Loucy (cell line): ENCODE measurements around the gene WNK2.

Source experiments
- H2AFZ ChIP-seq: fragments of 200-600 bp; sonication (generic); 2 replicates; pipeline ENCODE4 v1.6.0; 2016; ENCODE audit warnings: antibody characterized with exemption, mild to moderate bottlenecking, low read length, moderate library complexity
- H3F3A ChIP-seq: fragments of 200-600 bp; 2 replicates; pipeline ENCODE4 v1.6.0; 2016; ENCODE audit warnings: antibody characterized with exemption, low read depth, mild to moderate bottlenecking
- H3K27me3 ChIP-seq: fragments of 200-600 bp; sonication (generic); 2 replicates; pipeline ENCODE4 v1.6.1; 2014; ENCODE audit warnings: low read length, mild to moderate bottlenecking; ENCODE audit not compliant: insufficient read depth, poor library complexity, severe bottlenecking
- H3K36me3 ChIP-seq: fragments of 200-600 bp; sonication (generic); 2 replicates; pipeline ENCODE4 v1.6.1; 2016; ENCODE audit warnings: low read length; ENCODE audit not compliant: insufficient read depth
- H3K4me1 ChIP-seq: fragments of 200-600 bp; sonication (generic); 2 replicates; pipeline ENCODE4 v1.5.1; 2014; ENCODE audit warnings: low read length, mild to moderate bottlenecking; ENCODE audit not compliant: insufficient read depth, poor library complexity, severe bottlenecking
- H3K4me2 ChIP-seq: fragments of 200-600 bp; sonication (generic); 2 replicates; pipeline ENCODE4 v1.6.0; 2014; ENCODE audit warnings: antibody characterized with exemption, low read length, low read depth, mild to moderate bottlenecking; ENCODE audit not compliant: poor library complexity, severe bottlenecking
- H3K4me3 ChIP-seq: fragments of 200-600 bp; sonication (generic); 2 replicates; pipeline ENCODE4 v1.5.1; 2014; ENCODE audit warnings: low read length, mild to moderate bottlenecking, mixed read lengths; ENCODE audit not compliant: poor library complexity, severe bottlenecking
- H3K79me2 ChIP-seq: fragments of 200-600 bp; sonication (generic); 2 replicates; pipeline ENCODE4 v1.6.1; 2014; ENCODE audit warnings: low read length; ENCODE audit not compliant: insufficient read depth
- H3K9ac ChIP-seq: fragments of 200-600 bp; sonication (generic); 2 replicates; pipeline ENCODE4 v1.6.0; 2014; ENCODE audit warnings: mild to moderate bottlenecking, low read depth, low read length, moderate library complexity; ENCODE audit not compliant: poor library complexity, severe bottlenecking
- H3K9me2 ChIP-seq: fragments of 200-600 bp; sonication (generic); replicated peaks from 2 replicates; pipeline ENCODE4 v1.6.1; 2016; ENCODE audit warnings: low read depth, low read length, mixed read lengths
- H3K9me3 ChIP-seq: fragments of 200-600 bp; sonication (generic); 2 replicates; pipeline ENCODE4 v1.6.1; 2014; ENCODE audit warnings: mild to moderate bottlenecking, antibody characterized with exemption, low read length, low read depth; ENCODE audit not compliant: insufficient read depth
- H4K20me1 ChIP-seq: fragments of 200-600 bp; sonication (generic); 2 replicates; pipeline ENCODE4 v1.6.0; 2014; ENCODE audit warnings: antibody characterized with exemption, low read length, mild to moderate bottlenecking; ENCODE audit not compliant: insufficient read depth, poor library complexity, severe bottlenecking
- EZH2phosphoT487 ChIP-seq: fragments of 200-600 bp; IDR thresholded peaks from 2 replicates; pipeline ENCODE4 v1.6.1; 2018; ENCODE audit warnings: antibody characterized with exemption, mild to moderate bottlenecking, moderate library complexity, borderline replicate concordance
- TF ChIP-seq, protein P1 (sequence below): fragments of 200-600 bp; sonication (generic); conservative IDR thresholded peaks from 2 replicates; pipeline ENCODE4 v1.5.1; 2014; ENCODE audit warnings: mild to moderate bottlenecking, antibody characterized with exemption, low read length

The WNK2 gene

DNA sequence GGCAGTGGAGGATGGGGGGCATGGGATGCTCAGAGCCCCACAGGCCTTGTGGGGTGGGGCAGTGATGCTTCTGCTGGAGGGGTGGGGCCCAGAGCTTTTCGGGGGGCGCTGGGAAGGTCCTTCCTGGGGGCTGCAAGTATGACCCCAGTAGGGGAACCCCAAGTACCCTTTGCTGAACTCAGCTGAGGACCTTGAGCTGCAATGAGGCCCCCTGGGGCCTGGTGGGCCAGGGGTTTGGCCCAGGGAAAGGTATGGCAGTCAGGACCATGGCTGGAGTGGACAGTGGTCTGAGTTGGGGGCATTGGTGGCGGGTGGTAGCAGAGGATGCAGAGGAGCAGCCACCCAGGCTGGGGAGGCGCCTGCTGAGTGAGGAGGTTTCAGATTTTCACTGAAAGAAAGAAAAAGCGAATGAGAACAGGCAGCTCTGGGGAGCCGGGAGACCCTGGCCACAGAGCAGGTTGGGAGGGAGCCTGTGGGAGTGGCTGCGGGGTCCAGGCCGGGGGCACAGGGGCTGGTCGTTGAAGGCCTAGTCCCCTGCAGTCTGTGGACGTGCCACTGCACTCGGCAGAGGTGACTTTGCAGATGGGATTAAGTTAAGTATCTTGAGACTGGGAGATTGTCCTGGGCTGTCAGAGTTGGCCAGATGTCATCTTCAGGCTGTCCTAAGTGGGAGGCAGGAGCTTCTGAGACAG is 19.2 kb downstream of the WNK2 start:
- Histone ChIP-seq H4K20me1 (no peaks in the 10 kb centered on the region), H3F3A (no peaks in the 10 kb centered on the region), H3K9me2 (no peaks in the 10 kb centered on the region), H3K9me3 (no peaks in the 10 kb centered on the region), H3K79me2 (no peaks in the 10 kb centered on the region), H3K9ac (no peak overlapping the region), H3K36me3 (no peaks in the 10 kb centered on the region), H3K4me3 (no peak overlapping the region), H3K4me2 (no peak overlapping the region), H3K4me1 (peaks cover 3% of the 10 kb centered on the region), H3K27me3 (no peaks in the 10 kb centered on the region), H2AFZ (no peak overlapping the region)
- no peak for TF ChIP-seq EZH2phosphoT487
- TF ChIP-seq, protein P1, sequence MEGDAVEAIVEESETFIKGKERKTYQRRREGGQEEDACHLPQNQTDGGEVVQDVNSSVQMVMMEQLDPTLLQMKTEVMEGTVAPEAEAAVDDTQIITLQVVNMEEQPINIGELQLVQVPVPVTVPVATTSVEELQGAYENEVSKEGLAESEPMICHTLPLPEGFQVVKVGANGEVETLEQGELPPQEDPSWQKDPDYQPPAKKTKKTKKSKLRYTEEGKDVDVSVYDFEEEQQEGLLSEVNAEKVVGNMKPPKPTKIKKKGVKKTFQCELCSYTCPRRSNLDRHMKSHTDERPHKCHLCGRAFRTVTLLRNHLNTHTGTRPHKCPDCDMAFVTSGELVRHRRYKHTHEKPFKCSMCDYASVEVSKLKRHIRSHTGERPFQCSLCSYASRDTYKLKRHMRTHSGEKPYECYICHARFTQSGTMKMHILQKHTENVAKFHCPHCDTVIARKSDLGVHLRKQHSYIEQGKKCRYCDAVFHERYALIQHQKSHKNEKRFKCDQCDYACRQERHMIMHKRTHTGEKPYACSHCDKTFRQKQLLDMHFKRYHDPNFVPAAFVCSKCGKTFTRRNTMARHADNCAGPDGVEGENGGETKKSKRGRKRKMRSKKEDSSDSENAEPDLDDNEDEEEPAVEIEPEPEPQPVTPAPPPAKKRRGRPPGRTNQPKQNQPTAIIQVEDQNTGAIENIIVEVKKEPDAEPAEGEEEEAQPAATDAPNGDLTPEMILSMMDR: no peak

DNA sequence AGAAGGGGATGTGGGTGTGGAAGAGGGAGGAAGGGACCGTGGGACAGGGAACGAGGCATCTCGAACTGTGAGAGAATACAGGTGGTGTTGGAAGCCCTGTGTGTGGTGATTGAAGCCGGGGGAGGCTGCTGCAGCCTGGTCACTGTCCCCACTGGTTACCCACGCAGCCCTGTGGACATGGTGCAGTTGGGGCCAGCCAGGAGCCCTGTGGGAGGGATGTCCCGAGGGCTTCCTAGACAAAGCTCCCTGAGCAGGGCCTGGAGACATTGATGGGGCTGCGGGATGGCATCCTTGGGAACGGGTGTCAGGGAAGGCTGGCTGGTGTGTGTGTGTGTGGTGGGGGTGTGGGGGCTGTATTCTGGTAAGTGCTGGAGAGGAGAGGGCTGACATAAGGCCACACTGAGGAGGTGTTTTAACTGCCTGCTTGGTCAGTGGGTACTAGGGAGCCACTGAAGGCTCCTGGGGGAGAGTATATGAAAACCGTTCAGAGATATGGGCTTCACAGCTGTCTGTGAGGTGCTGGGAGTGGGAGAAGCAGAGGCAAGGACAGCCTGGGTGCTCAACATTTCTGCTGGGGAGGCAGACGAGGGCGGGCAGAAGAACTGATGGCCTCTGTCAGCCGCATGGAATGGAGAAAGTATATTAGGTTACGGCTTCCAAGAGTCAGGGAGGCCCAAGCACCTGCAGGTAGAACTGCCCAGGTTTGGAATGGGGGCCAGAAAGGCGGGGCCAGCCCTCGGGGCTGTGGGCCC is 20.0 kb downstream of the WNK2 start:
- no peaks in the 10 kb centered on the region for H3K79me2 ChIP-seq
- H3K9me3 ChIP-seq: no peaks in the 10 kb centered on the region; the same call in 1 of the 2 replicates
- H3F3A ChIP-seq: no peaks in the 10 kb centered on the region
- TF ChIP-seq, protein P1: no peak
- no peak for TF ChIP-seq EZH2phosphoT487
- no peak overlapping the region for H3K4me3 ChIP-seq
- no peaks in the 10 kb centered on the region for H4K20me1 ChIP-seq
- H3K36me3 ChIP-seq: no peaks in the 10 kb centered on the region
- no peaks in the 10 kb centered on the region for H3K9me2 ChIP-seq
- H3K4me1 ChIP-seq: peaks cover 3% of the 10 kb centered on the region
- H2AFZ ChIP-seq: no peak overlapping the region
- no peaks in the 10 kb centered on the region for H3K27me3 ChIP-seq
- no peak overlapping the region for H3K9ac ChIP-seq
- no peak overlapping the region for H3K4me2 ChIP-seq

DNA sequence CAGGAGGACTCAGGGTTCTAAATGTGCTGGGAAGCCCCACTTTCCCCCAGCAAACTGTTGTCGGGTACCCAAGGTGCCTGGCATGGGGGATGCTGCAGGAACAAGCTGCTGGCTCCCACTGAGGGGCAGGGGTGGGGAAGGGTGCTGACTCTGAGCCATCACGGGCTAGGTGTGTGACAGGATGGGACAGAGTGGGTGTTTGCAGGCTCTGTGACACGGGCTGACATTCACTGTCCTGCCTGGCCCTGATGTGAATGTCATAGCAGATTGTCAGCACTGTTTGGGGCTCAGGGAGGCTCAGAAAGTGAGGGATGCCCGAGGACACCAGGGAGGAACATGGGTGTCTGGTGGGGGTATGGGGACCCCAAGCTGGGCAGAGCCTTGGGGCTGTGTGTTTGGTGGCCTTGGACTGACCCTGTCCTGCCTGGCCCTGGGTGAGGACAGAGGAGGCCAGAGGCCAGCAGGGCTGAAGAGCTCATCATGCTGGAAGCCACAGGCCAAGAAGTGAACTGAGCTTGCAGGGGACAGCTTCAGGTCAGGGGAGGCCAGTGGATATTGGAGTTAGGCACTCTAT is 20.6 kb downstream of the WNK2 start:
- H3K9me3 ChIP-seq: no peaks in the 10 kb centered on the region; the same call in 1 of the 2 replicates

More for the DNA sequence above, 20.6 kb downstream of the WNK2 start:
- no peaks in the 10 kb centered on the region for H3F3A ChIP-seq
- no peaks in the 10 kb centered on the region for H3K79me2 ChIP-seq
- no peak overlapping the region for H3K4me3 ChIP-seq
- TF ChIP-seq, protein P1: no peak
- TF ChIP-seq EZH2phosphoT487: no peak
- H3K4me1 ChIP-seq: peaks cover 3% of the 10 kb centered on the region
- no peak overlapping the region for H3K9ac ChIP-seq
- no peaks in the 10 kb centered on the region for H3K9me2 ChIP-seq
- H3K36me3 ChIP-seq: no peaks in the 10 kb centered on the region
- no peaks in the 10 kb centered on the region for H4K20me1 ChIP-seq
- H2AFZ ChIP-seq: no peak overlapping the region
- H3K4me2 ChIP-seq: no peak overlapping the region
- no peaks in the 10 kb centered on the region for H3K27me3 ChIP-seq
